K562 (cell line): Measurements from ENCODE around the gene SPNS2. TPM values are rescaled to one million over a fixed set of nuclear protein-coding genes. Genes with fewer than 3 reads are reported as not detected.

ENCODE experiments used
- ATAC-seq: fragments of 200-7000 bp; cut with Tn5 transposase; 3 replicates; pipeline ENCODE4 v1.9.1; 2020; ENCODE audit warnings: moderate library complexity
- BruUV-seq: library from RNA; stranded (reverse); fragments of 400-500 nt; replicated peaks from 2 replicates; lab custom pipeline; 2021; lab: Mats Ljungman, UMichigan
- CTCF ChIA-PET: fragments of 300-600 bp; formaldehyde crosslinking; extraction: SDS; loops from one replicate; lab custom pipeline; 2021; ENCODE audit warnings: low intra/inter-chr PET ratio; lab: Yijun Ruan, JAX
- POLR2A ChIA-PET: fragments of 300-600, 350-650 bp; sonication (Branson Sonifier 250); formaldehyde crosslinking; extraction: SDS; loops from one replicate; lab custom pipeline; 2021; ENCODE audit warnings: antibody characterized with exemption, inconsistent platforms; lab: Yijun Ruan, JAX
- DNase-seq, 4 experiments: peaks; one replicate each; pipeline versions ENCODE4 v3.0.0 to v3.0.0-alpha.2; 2011 to 2018; ENCODE audit warnings: low spot score in 3 of 4, mixed read lengths in 3 of 4; ENCODE audit errors: extremely low read depth in 1 of 4
- FAIRE-seq: peaks from 2 replicates; lab custom pipeline; 2011; peaks lifted over from hg19 to GRCh38; lab: Jason Lieb, UNC
- H2AFZ ChIP-seq: 2 replicates; pipeline ENCODE4 v1.6.0; 2011; ENCODE audit warnings: low read depth, low read length, control low read depth, inconsistent platforms
- H3K27ac ChIP-seq: fragments of 200-600 bp; 3 replicates; pipeline ENCODE4 v1.8.0; 2011; ENCODE audit warnings: low read depth, mild to moderate bottlenecking, control low read depth, inconsistent platforms, low read length, moderate library complexity, mixed read lengths; ENCODE audit errors: extremely low read depth
- H3K27me3 ChIP-seq, 2 experiments: fragments of 300-600 bp in 1 of 2; 2 replicates in 1 of 2; 3 replicates in 1 of 2; pipeline versions ENCODE4 v1.6.0 to v1.8.0; 2011; ENCODE audit warnings: inconsistent platforms in 2 of 2, low read length in 2 of 2, mild to moderate bottlenecking in 1 of 2, mixed read lengths in 1 of 2, moderate library complexity in 1 of 2; ENCODE audit not compliant: control insufficient read depth in 2 of 2, insufficient read depth in 2 of 2
- H3K36me3 ChIP-seq: fragments of 300-600 bp; 3 replicates; pipeline ENCODE4 v1.8.0; 2011; ENCODE audit warnings: mild to moderate bottlenecking, low read length, inconsistent platforms; ENCODE audit not compliant: control insufficient read depth, insufficient read depth
- H3K4me1 ChIP-seq, 2 experiments: fragments of 200-600 bp in 1 of 2; replicated peaks in 1 of 2; 2 replicates in 1 of 2; 3 replicates in 1 of 2; pipeline versions ENCODE4 v1.5.1 to v1.8.0; 2011; ENCODE audit warnings: inconsistent platforms in 2 of 2, low read length in 2 of 2, mild to moderate bottlenecking in 1 of 2, mixed read lengths in 1 of 2, moderate library complexity in 1 of 2; ENCODE audit not compliant: control insufficient read depth in 2 of 2, insufficient read depth in 2 of 2
- H3K4me2 ChIP-seq: 2 replicates; pipeline ENCODE4 v1.6.1; 2011; ENCODE audit warnings: low read length, control low read depth, inconsistent platforms, mixed read lengths; ENCODE audit not compliant: insufficient read depth
- H3K4me3 ChIP-seq: fragments of 200-600 bp; sonication (generic), shearing (Covaris generic); 2 replicates; pipeline ENCODE4 v1.5.1; 2016; ENCODE audit warnings: control low read depth, inconsistent platforms
- H3K79me2 ChIP-seq: fragments of 200-600 bp; 3 replicates; pipeline ENCODE4 v1.8.0; 2011; ENCODE audit warnings: low read length, inconsistent platforms; ENCODE audit not compliant: control insufficient read depth, insufficient read depth
- H3K9ac ChIP-seq, 2 experiments: 2 replicates each; pipeline versions ENCODE4 v1.6.0 to v1.6.1; 2011; ENCODE audit warnings: low read depth in 2 of 2, low read length in 2 of 2, control low read depth in 1 of 2, inconsistent platforms in 1 of 2, mild to moderate bottlenecking in 1 of 2, mixed read lengths in 1 of 2; ENCODE audit not compliant: insufficient read depth in 1 of 2
- H3K9me1 ChIP-seq: one replicate; pipeline ENCODE4 v1.6.0; 2011; ENCODE audit warnings: inconsistent platforms, mild to moderate bottlenecking, low read length, moderate library complexity; ENCODE audit not compliant: control insufficient read depth, insufficient read depth
- H3K9me3 ChIP-seq: replicated peaks from 2 replicates; pipeline ENCODE4 v1.5.1; 2011; ENCODE audit warnings: low read depth, low read length, inconsistent platforms; ENCODE audit not compliant: control insufficient read depth, insufficient read depth
- H4K20me1 ChIP-seq: replicated peaks from 2 replicates; pipeline ENCODE4 v1.6.1; 2011; ENCODE audit warnings: low read length, inconsistent platforms, mixed read lengths; ENCODE audit not compliant: control insufficient read depth, insufficient read depth
- PHF8 ChIP-seq: fragments of 200-600 bp; sonication (generic); IDR thresholded peaks from 2 replicates; pipeline ENCODE4 v1.6.1; 2012; ENCODE audit warnings: mixed run types, mild to moderate bottlenecking, inconsistent platforms, low read length, moderate library complexity, borderline replicate concordance
- SMAD1 ChIP-seq: fragments of 150-350 bp; IDR thresholded peaks from 2 replicates; pipeline ENCODE4 v1.6.1; 2014; ENCODE audit warnings: low read length, low read depth; ENCODE audit not compliant: partially characterized antibody
- TGIF2 ChIP-seq: sonication (generic); formaldehyde crosslinking; IDR thresholded peaks from 2 replicates; pipeline ENCODE4 v1.8.1; 2022; ENCODE audit warnings: mild to moderate bottlenecking, missing genetic modification reagents, moderate library complexity
- THRA ChIP-seq: fragments of 450-650 bp; IDR thresholded peaks from 2 replicates; pipeline ENCODE4 v1.6.1; 2017; ENCODE audit warnings: mild to moderate bottlenecking, moderate library complexity
- ZNF583 ChIP-seq: fragments of 250-450 bp; sonication (Bioruptor Pico); IDR thresholded peaks from 2 replicates; pipeline ENCODE4 v1.4.0; 2020
- WGBS: fragments of 100-300 bp; shearing (Covaris generic); methylation state at CpG from one replicate; pipeline ENCODE4 v1.1.6; 2016; ENCODE audit warnings: low coverage, mixed read lengths; ENCODE audit not compliant: insufficient coverage; ENCODE audit errors: missing lambda C conversion rate; 5-methylcytosine and 5-hydroxymethylcytosine counted together
- in situ Hi-C: fragments of 300-500 bp; cut with MboI; formaldehyde crosslinking; loops from 4 replicates; pipeline ENCODE4 v1.15.0; 2018; ENCODE audit warnings: inconsistent platforms, mixed read lengths
- intact Hi-C: fragments of 100-400 bp; cut with micrococcal nuclease; formaldehyde crosslinking; loops from 2 replicates; pipeline ENCODE4 v1.14.2; 2022
- polyA plus RNA-seq, 8 experiments: library from polyadenylated mRNA; depleted of rRNA in 4 of 8; stranded (reverse) in 5 of 8; unstranded in 3 of 8; fragments of >200 nt; fragmentation: Nextera tagmentation in 2 of 8; fragmentation: Illumina TruSeq in 1 of 8; extraction: Ambion mirVana in 2 of 8; extraction: Trizol in 1 of 8; gene quantifications; 2 replicates each; pipeline versions ENCODE4 v1.2.1 to v1.2.3, GENCODE V29; 2011 to 2014; ENCODE audit warnings: inconsistent platforms in 1 of 8, missing spikeins in 1 of 8
- total RNA-seq, 7 experiments: library from RNA; depleted of rRNA in 6 of 7; stranded (reverse); fragments of >200 nt in 6 of 7; fragmentation: Illumina TruSeq in 2 of 7; extraction: Trizol in 2 of 7; gene quantifications; 2 replicates each; pipeline versions ENCODE4 v1.2.1 to v1.2.3, GENCODE V29; 2011 to 2021; ENCODE audit warnings: low replicate concordance in 1 of 7

Gene SPNS2
- total and polyA plus RNA-seq, 9 of the 15 experiments (the other 6 are each of a cell fraction or from before 2014, with no cell fraction given): 0.06 TPM; not detected in 8

- no TSS peak for BruUV-seq
- ChIA-PET CTCF (no interaction called here), POLR2A (interaction anchor here (0.7 to 1.2 kb wide), 2 partner anchors 14 to 23 kb away, joined by 3 read pairs; no protein-coding TSS in a partner anchor)
- WGBS: 7% methylated on average over 10 of the region's 10 CpGs
- no peak overlapping the region for H3K4me2 ChIP-seq
- no peaks in the 10 kb centered on the region for H3K79me2 ChIP-seq
- H4K20me1 ChIP-seq: no peaks in the 10 kb centered on the region
- in situ Hi-C loops: no loop called here
- ATAC-seq (no peak), DNase-seq (no peak)
- H3K9me1 ChIP-seq: no peaks in the 10 kb centered on the region
- H3K4me3 ChIP-seq: no peak overlapping the region
- H3K4me1 ChIP-seq: no peaks in the 10 kb centered on the region; a peak in 1 of 5 replicates
- H3K36me3 ChIP-seq: no peaks in the 10 kb centered on the region
- no peak for TF ChIP-seq PHF8
- no peak for TF ChIP-seq SMAD1
- no peak for TF ChIP-seq TGIF2
- no peak for TF ChIP-seq THRA
- TF ChIP-seq ZNF583 (CRISPR knock-in tag): no peak
- TF ChIP-seq, all 486 proteins: peak for 0
- no peak for FAIRE-seq
- Histone ChIP-seq H3K27me3 (peaks cover 0 to 24% of the 10 kb centered on the region in 2 experiments; a peak in 3 of 5 replicates), H2AFZ (no peak overlapping the region), H3K9ac (no peak overlapping the region), H3K27ac (no peak overlapping the region), H3K9me3 (no peaks in the 10 kb centered on the region)
- intact Hi-C loops: no loop called here
Measured at GRCh38 chr17:4463818-4464476, 34.7 kb upstream of the SPNS2 start.
